HepG2 (cell line): ENCODE measurements around the gene LDLRAD3. TPM values are rescaled to one million over a fixed set of nuclear protein-coding genes. Genes with fewer than 3 reads are reported as not detected.

Experiments used
- ATAC-seq: fragments of 200-7000 bp; cut with Tn5 transposase; 3 replicates; pipeline ENCODE4 v1.9.1; 2020; ENCODE audit warnings: mild to moderate bottlenecking, moderate library complexity
- BruUV-seq: library from RNA; stranded (reverse); fragments of 400-500 nt; replicated peaks from 2 replicates; lab custom pipeline; 2021; lab: Mats Ljungman, UMichigan
- CTCF ChIA-PET: fragments of 300-600 bp; formaldehyde crosslinking; extraction: SDS; loops from one replicate; lab custom pipeline; 2021; ENCODE audit warnings: low total read pairs, inconsistent platforms, low intra/inter-chr PET ratio; lab: Yijun Ruan, JAX
- POLR2A ChIA-PET: fragments of 350-600 bp; sonication (Branson Sonifier 250); formaldehyde crosslinking; loops from one replicate; lab custom pipeline; 2020; ENCODE audit warnings: antibody characterized with exemption, inconsistent platforms; lab: Yijun Ruan, JAX
- DNase-seq: peaks from one replicate; pipeline ENCODE4 v3.0.0-alpha.2; 2015; ENCODE audit warnings: low spot score
- FAIRE-seq: peaks from 3 replicates; lab custom pipeline; 2011; peaks lifted over from hg19 to GRCh38; lab: Jason Lieb, UNC
- H2AFZ ChIP-seq: one replicate; pipeline ENCODE4 v1.6.1; 2011; ENCODE audit warnings: low read length, inconsistent platforms
- H3K27ac ChIP-seq: fragments of 300-600 bp; 3 replicates; pipeline ENCODE4 v1.8.0; 2011; ENCODE audit warnings: mixed run types, mild to moderate bottlenecking, mixed read lengths, low read length, inconsistent platforms; ENCODE audit not compliant: insufficient read depth; ENCODE audit errors: extremely low read length
- H3K27me3 ChIP-seq, 2 experiments: fragments of 200-600 bp in 1 of 2; 2 replicates in 1 of 2; 3 replicates in 1 of 2; pipeline versions ENCODE4 v1.6.0 to v1.8.0; 2011; ENCODE audit warnings: low read length in 2 of 2, mild to moderate bottlenecking in 2 of 2, moderate library complexity in 2 of 2, inconsistent platforms in 1 of 2; ENCODE audit not compliant: insufficient read depth in 2 of 2, control insufficient read depth in 1 of 2
- H3K36me3 ChIP-seq, 2 experiments: fragments of 200-600 bp in 1 of 2; replicated peaks in 1 of 2; 2 replicates in 1 of 2; 3 replicates in 1 of 2; pipeline versions ENCODE4 v1.5.1 to v1.8.0; 2011; ENCODE audit warnings: low read length in 2 of 2, inconsistent platforms in 1 of 2; ENCODE audit not compliant: insufficient read depth in 2 of 2, control insufficient read depth in 1 of 2
- H3K4me1 ChIP-seq: 2 replicates; pipeline ENCODE4 v1.5.1; 2012; ENCODE audit warnings: low read length, inconsistent platforms; ENCODE audit not compliant: insufficient read depth
- H3K4me2 ChIP-seq: 2 replicates; pipeline ENCODE4 v1.6.0; 2011; ENCODE audit warnings: low read depth, low read length, inconsistent platforms
- H3K4me3 ChIP-seq, 3 experiments: fragments of 200-600 bp in 1 of 3; sonication (generic), shearing (Covaris generic) in 1 of 3; replicated peaks in 1 of 3; 2 replicates each; pipeline ENCODE4 v1.5.1; 2011 to 2016; ENCODE audit warnings: low read length in 3 of 3, inconsistent platforms in 2 of 3, low read depth in 2 of 3, mild to moderate bottlenecking in 2 of 3, control low read depth in 1 of 3, mixed read lengths in 1 of 3; ENCODE audit not compliant: insufficient read depth in 1 of 3
- H3K79me2 ChIP-seq: one replicate; pipeline ENCODE4 v1.6.1; 2011; ENCODE audit warnings: low read length, inconsistent platforms; ENCODE audit not compliant: insufficient read depth
- H3K9ac ChIP-seq: 2 replicates; pipeline ENCODE4 v1.6.0; 2011; ENCODE audit warnings: mild to moderate bottlenecking, low read depth, low read length, inconsistent platforms; ENCODE audit not compliant: insufficient read depth
- H3K9me3 ChIP-seq: 2 replicates; pipeline ENCODE4 v1.5.1; 2012; ENCODE audit warnings: mild to moderate bottlenecking, low read length
- H4K20me1 ChIP-seq: 2 replicates; pipeline ENCODE4 v1.6.0; 2011; ENCODE audit warnings: inconsistent platforms, mild to moderate bottlenecking, low read length, moderate library complexity; ENCODE audit not compliant: insufficient read depth
- AHR ChIP-seq: IDR thresholded peaks from 2 replicates; pipeline ENCODE4 v1.6.1; 2018; ENCODE audit warnings: missing genetic modification reagents, missing compliant biosample characterization
- ARID2 ChIP-seq: sonication (generic); formaldehyde crosslinking; IDR thresholded peaks from 2 replicates; pipeline ENCODE4 v1.8.1; 2022; ENCODE audit warnings: mild to moderate bottlenecking, missing genetic modification reagents, borderline replicate concordance
- CBX1 ChIP-seq: IDR thresholded peaks from one replicate; pipeline ENCODE4 v1.6.1; 2016; ENCODE audit warnings: antibody characterized with exemption, low read depth
- EHMT2 ChIP-seq: fragments of 200-600 bp; sonication (generic); IDR thresholded peaks from 2 replicates; pipeline ENCODE4 v1.7.0; 2017; ENCODE audit warnings: antibody characterized with exemption, low read depth, low read length, borderline replicate concordance
- POLR2G ChIP-seq: fragments of 200-400 bp; formaldehyde crosslinking; IDR thresholded peaks from 2 replicates; pipeline ENCODE4 v1.6.1; 2018; ENCODE audit warnings: mild to moderate bottlenecking, low read depth, low read length, moderate library complexity
- RAD51 ChIP-seq: fragments of 450-650 bp; IDR thresholded peaks from 2 replicates; pipeline ENCODE4 v1.6.1; 2016; ENCODE audit warnings: borderline replicate concordance
- REPIN1 ChIP-seq: sonication (generic); formaldehyde crosslinking; IDR thresholded peaks from 2 replicates; pipeline ENCODE4 v1.8.0; 2022; ENCODE audit warnings: missing genetic modification reagents, low read depth, mild to moderate bottlenecking, borderline replicate concordance
- ZNF121 ChIP-seq: sonication (generic); formaldehyde crosslinking; IDR thresholded peaks from 2 replicates; pipeline ENCODE4 v1.5.0; 2020; ENCODE audit warnings: mild to moderate bottlenecking, missing genetic modification reagents
- ZNF232 ChIP-seq: sonication (generic); formaldehyde crosslinking; IDR thresholded peaks from 2 replicates; pipeline ENCODE4 v1.4.0; 2020; ENCODE audit warnings: missing genetic modification reagents, borderline replicate concordance
- ZSCAN29 ChIP-seq: sonication (generic); formaldehyde crosslinking; conservative IDR thresholded peaks from 2 replicates; pipeline ENCODE4 v1.4.0; 2020; ENCODE audit warnings: mild to moderate bottlenecking, missing genetic modification reagents
- WGBS: methylation state at CpG from one replicate; pipeline ENCODE4 v1.1.6; 2017; ENCODE audit warnings: low lambda C conversion rate; 5-methylcytosine and 5-hydroxymethylcytosine counted together
- in situ Hi-C: cut with HindIII; loops from 2 replicates; pipeline ENCODE4 v1.10.0; 2017; ENCODE audit warnings: low pct_unique_long_range_greater_than_20kb; ENCODE audit not compliant: extremely low pct_ligation_motif_present
- intact Hi-C: fragments of 100-400 bp; cut with micrococcal nuclease; formaldehyde crosslinking; loops from one replicate; pipeline ENCODE4 v1.10.0; 2022; ENCODE audit not compliant: unreplicated experiment
- polyA plus RNA-seq, 8 experiments: library from polyadenylated mRNA; depleted of rRNA in 3 of 8; stranded (reverse) in 7 of 8; unstranded in 1 of 8; fragments of >200 nt; fragmentation: Illumina TruSeq in 4 of 8; extraction: Trizol in 4 of 8; gene quantifications; 2 replicates each; pipeline versions ENCODE4 v1.2.1 to v1.2.3, GENCODE V29; 2011 to 2016; ENCODE audit warnings: low read depth in 4 of 8, missing spikeins in 1 of 8, mixed read lengths in 1 of 8; ENCODE audit not compliant: insufficient read depth in 1 of 8
- total RNA-seq, 5 experiments: library from RNA; depleted of rRNA; stranded (reverse); fragments of >200 nt; fragmentation: Illumina TruSeq; extraction: Trizol; gene quantifications; 2 replicates each; pipeline ENCODE4 v1.2.3, GENCODE V29; 2016; ENCODE audit warnings: low read depth in 1 of 5
- TF ChIP-seq, protein P1 (sequence below): sonication (generic); formaldehyde crosslinking; IDR thresholded peaks from 2 replicates; pipeline ENCODE4 v1.5.0; 2020; ENCODE audit warnings: mild to moderate bottlenecking, missing genetic modification reagents
- TF ChIP-seq, protein P2 (sequence below): sonication (generic); formaldehyde crosslinking; IDR thresholded peaks from 2 replicates; pipeline ENCODE4 v1.5.0; 2020; ENCODE audit warnings: mild to moderate bottlenecking, missing genetic modification reagents, borderline replicate concordance
- TF ChIP-seq, protein P3 (sequence below): sonication (generic); formaldehyde crosslinking; IDR thresholded peaks from 2 replicates; pipeline ENCODE4 v1.8.1; 2023; ENCODE audit warnings: missing genetic modification reagents, mild to moderate bottlenecking, borderline replicate concordance
- TF ChIP-seq, protein P4 (sequence below): sonication (generic); formaldehyde crosslinking; IDR thresholded peaks from 2 replicates; pipeline ENCODE4 v1.4.0; 2020; ENCODE audit warnings: mild to moderate bottlenecking, low read depth, missing genetic modification reagents

Gene LDLRAD3
- total and polyA plus RNA-seq, 2 of the 13 experiments (the other 11 are each of a cell fraction or from before 2014, with no cell fraction given) = 0.50 to 0.60 TPM

DNA sequence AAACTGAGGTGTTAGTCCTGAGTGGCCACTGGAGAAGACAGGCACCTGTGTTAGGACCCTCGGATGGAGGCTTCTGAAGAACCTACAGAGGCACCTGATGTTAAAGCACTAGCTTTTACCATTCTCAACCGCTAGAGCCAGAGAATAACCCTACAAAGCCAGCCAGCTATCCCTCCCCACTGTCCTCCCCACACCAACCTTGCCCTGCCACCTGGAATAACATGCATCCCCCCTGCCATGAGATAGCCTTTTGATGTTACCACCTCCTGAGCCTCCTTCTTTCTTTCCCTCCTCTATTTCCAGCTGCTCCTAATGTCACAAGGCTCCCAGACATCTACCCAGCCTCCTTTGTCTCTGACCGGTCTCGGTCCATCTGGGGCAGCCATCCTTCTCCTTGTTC is 317.2 kb downstream of the LDLRAD3 start:
- POLR2A ChIA-PET = no interaction called here
- TF ChIP-seq RAD51 = no peak
- no peak for TF ChIP-seq CBX1
- TF ChIP-seq ARID2 = no peak
- TF ChIP-seq, protein P1, sequence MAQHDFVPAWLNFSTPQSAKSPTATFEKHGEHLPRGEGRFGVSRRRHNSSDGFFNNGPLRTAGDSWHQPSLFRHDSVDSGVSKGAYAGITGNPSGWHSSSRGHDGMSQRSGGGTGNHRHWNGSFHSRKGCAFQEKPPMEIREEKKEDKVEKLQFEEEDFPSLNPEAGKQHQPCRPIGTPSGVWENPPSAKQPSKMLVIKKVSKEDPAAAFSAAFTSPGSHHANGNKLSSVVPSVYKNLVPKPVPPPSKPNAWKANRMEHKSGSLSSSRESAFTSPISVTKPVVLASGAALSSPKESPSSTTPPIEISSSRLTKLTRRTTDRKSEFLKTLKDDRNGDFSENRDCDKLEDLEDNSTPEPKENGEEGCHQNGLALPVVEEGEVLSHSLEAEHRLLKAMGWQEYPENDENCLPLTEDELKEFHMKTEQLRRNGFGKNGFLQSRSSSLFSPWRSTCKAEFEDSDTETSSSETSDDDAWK (CRISPR knock-in tag) = no peak
- TF ChIP-seq POLR2G = no peak
- TF ChIP-seq, protein P2, sequence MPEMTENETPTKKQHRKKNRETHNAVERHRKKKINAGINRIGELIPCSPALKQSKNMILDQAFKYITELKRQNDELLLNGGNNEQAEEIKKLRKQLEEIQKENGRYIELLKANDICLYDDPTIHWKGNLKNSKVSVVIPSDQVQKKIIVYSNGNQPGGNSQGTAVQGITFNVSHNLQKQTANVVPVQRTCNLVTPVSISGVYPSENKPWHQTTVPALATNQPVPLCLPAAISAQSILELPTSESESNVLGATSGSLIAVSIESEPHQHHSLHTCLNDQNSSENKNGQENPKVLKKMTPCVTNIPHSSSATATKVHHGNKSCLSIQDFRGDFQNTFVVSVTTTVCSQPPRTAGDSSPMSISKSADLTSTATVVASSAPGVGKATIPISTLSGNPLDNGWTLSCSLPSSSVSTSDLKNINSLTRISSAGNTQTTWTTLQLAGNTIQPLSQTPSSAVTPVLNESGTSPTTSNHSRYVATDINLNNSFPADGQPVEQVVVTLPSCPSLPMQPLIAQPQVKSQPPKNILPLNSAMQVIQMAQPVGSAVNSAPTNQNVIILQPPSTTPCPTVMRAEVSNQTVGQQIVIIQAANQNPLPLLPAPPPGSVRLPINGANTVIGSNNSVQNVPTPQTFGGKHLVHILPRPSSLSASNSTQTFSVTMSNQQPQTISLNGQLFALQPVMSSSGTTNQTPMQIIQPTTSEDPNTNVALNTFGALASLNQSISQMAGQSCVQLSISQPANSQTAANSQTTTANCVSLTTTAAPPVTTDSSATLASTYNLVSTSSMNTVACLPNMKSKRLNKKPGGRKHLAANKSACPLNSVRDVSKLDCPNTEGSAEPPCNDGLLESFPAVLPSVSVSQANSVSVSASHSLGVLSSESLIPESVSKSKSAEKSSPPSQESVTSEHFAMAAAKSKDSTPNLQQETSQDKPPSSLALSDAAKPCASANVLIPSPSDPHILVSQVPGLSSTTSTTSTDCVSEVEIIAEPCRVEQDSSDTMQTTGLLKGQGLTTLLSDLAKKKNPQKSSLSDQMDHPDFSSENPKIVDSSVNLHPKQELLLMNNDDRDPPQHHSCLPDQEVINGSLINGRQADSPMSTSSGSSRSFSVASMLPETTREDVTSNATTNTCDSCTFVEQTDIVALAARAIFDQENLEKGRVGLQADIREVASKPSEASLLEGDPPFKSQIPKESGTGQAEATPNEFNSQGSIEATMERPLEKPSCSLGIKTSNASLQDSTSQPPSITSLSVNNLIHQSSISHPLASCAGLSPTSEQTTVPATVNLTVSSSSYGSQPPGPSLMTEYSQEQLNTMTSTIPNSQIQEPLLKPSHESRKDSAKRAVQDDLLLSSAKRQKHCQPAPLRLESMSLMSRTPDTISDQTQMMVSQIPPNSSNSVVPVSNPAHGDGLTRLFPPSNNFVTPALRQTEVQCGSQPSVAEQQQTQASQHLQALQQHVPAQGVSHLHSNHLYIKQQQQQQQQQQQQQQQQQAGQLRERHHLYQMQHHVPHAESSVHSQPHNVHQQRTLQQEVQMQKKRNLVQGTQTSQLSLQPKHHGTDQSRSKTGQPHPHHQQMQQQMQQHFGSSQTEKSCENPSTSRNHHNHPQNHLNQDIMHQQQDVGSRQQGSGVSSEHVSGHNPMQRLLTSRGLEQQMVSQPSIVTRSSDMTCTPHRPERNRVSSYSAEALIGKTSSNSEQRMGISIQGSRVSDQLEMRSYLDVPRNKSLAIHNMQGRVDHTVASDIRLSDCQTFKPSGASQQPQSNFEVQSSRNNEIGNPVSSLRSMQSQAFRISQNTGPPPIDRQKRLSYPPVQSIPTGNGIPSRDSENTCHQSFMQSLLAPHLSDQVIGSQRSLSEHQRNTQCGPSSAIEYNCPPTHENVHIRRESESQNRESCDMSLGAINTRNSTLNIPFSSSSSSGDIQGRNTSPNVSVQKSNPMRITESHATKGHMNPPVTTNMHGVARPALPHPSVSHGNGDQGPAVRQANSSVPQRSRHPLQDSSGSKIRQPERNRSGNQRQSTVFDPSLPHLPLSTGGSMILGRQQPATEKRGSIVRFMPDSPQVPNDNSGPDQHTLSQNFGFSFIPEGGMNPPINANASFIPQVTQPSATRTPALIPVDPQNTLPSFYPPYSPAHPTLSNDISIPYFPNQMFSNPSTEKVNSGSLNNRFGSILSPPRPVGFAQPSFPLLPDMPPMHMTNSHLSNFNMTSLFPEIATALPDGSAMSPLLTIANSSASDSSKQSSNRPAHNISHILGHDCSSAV (CRISPR knock-in tag) = no peak
- TF ChIP-seq REPIN1 (CRISPR knock-in tag) = no peak
- no peak for TF ChIP-seq EHMT2
- no peak for TF ChIP-seq ZSCAN29 (CRISPR knock-in tag)
- no peak for TF ChIP-seq ZNF121
- TF ChIP-seq, protein P3, sequence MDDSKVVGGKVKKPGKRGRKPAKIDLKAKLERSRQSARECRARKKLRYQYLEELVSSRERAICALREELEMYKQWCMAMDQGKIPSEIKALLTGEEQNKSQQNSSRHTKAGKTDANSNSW = no peak
- TF ChIP-seq, protein P4, sequence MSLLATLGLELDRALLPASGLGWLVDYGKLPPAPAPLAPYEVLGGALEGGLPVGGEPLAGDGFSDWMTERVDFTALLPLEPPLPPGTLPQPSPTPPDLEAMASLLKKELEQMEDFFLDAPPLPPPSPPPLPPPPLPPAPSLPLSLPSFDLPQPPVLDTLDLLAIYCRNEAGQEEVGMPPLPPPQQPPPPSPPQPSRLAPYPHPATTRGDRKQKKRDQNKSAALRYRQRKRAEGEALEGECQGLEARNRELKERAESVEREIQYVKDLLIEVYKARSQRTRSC (CRISPR knock-in tag) = no peak
- TF ChIP-seq ZNF232 (CRISPR knock-in tag) = no peak
- no peak for TF ChIP-seq AHR

More for the DNA sequence above, 317.2 kb downstream of the LDLRAD3 start:
- peaks cover 3 to 28% of the 10 kb centered on the region in 2 experiments; a peak in 4 of 5 replicates for H3K27me3 ChIP-seq
- H4K20me1 ChIP-seq = no peaks in the 10 kb centered on the region
- H3K4me1 ChIP-seq = no peaks in the 10 kb centered on the region
- ATAC-seq = no peak
- DNase-seq = no peak
- H3K36me3 ChIP-seq = no peaks in the 10 kb centered on the region
- no peak overlapping the region for H3K4me3 ChIP-seq
- intact Hi-C loops (no loop called here), in situ Hi-C loops (loop anchor here (10.0 to 25.0 kb wide), 2 partner anchors 216 to 774 kb away; no protein-coding TSS in a partner anchor)
- FAIRE-seq = no peak
- H3K79me2 ChIP-seq = no peaks in the 10 kb centered on the region
- H2AFZ ChIP-seq = no peak overlapping the region
- 35% methylated on average over 4 of the region's 4 CpGs for WGBS
- BruUV-seq = no TSS peak
- H3K9me3 ChIP-seq = no peaks in the 10 kb centered on the region
- no peak overlapping the region for H3K4me2 ChIP-seq
- H3K27ac ChIP-seq = no peak overlapping the region
- H3K9ac ChIP-seq = no peak overlapping the region
- CTCF ChIA-PET = no interaction called here
